AG09319 (cell line): ENCODE data around the gene KCNJ6.

ENCODE experiments used
- DNase-seq: peaks from one replicate; pipeline ENCODE4 v3.0.0-alpha.2; 2010; ENCODE audit warnings: low read depth; ENCODE audit errors: extremely low read depth
- TF ChIP-seq, protein P1 (sequence below): IDR thresholded peaks from 2 replicates; pipeline ENCODE4 v1.5.1; 2011; ENCODE audit warnings: low read depth, mild to moderate bottlenecking, inconsistent platforms, low read length, moderate library complexity

Gene KCNJ6

DNA sequence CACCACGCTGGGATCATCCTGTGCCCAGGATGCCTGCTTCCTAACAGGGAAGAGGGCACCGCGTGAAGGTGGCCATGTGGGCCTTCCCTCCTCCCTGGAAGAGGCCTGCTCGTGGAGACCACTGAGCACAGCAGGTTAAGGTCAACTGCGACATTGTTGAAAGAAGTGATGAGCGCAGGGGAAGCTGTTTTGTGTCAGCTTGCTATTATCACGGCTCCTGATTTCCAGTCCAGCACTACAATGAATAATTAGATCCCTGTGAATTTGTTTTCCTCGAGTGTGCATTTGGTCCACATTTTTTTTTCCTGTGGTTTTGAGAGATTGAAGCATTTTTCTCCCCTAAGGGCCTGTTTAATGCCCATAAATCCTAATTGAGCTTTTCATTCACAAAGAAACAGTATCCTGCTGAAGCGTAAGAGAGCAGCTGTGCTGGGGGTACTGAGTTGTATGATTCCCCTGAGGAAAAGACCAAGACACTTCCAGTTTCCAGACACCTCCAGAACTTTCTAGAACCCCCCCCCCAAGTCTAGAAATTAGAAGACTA is 204.9 kb downstream of the KCNJ6 start:
- no peak for DNase-seq

DNA sequence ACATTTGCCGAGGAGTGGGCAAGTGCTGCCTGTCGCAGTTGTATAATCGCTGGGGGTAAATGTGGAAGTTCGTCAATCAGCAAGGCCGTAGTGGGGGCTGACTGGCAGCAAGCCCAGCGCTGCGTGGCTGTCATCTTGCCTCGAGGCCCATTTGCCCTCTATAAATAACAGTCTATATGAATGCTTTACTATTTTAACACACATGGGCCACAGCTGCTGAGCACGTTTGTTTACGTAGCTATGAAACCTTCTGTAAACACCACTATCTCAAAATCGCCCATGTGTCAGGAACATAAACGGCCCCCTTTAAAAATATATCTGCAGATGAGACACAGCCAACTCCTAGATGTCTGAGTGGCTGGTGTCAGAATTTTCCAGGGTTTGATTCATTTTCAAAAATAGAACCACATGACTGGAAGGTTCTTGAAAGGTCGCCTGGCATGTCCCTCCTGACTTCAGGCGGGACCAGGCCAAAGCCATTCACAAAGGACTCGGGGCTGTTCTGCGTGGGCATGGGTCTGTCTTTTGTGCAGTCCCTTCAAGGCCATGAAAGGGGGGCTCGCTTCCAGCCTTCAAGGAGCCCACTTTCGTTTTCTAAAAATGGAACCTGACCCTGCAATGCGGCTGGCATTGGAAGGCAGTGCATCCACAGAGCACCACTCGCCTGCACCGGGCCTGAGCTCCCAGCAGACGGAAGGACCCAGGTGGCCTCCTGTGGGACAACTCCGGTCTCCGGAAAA is 205.5 kb downstream of the KCNJ6 start:
- no peak for DNase-seq
- TF ChIP-seq, protein P1, sequence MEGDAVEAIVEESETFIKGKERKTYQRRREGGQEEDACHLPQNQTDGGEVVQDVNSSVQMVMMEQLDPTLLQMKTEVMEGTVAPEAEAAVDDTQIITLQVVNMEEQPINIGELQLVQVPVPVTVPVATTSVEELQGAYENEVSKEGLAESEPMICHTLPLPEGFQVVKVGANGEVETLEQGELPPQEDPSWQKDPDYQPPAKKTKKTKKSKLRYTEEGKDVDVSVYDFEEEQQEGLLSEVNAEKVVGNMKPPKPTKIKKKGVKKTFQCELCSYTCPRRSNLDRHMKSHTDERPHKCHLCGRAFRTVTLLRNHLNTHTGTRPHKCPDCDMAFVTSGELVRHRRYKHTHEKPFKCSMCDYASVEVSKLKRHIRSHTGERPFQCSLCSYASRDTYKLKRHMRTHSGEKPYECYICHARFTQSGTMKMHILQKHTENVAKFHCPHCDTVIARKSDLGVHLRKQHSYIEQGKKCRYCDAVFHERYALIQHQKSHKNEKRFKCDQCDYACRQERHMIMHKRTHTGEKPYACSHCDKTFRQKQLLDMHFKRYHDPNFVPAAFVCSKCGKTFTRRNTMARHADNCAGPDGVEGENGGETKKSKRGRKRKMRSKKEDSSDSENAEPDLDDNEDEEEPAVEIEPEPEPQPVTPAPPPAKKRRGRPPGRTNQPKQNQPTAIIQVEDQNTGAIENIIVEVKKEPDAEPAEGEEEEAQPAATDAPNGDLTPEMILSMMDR = no peak

More for the DNA sequence above, 204.9 kb downstream of the KCNJ6 start:
- TF ChIP-seq, protein P1 = no peak

DNA sequence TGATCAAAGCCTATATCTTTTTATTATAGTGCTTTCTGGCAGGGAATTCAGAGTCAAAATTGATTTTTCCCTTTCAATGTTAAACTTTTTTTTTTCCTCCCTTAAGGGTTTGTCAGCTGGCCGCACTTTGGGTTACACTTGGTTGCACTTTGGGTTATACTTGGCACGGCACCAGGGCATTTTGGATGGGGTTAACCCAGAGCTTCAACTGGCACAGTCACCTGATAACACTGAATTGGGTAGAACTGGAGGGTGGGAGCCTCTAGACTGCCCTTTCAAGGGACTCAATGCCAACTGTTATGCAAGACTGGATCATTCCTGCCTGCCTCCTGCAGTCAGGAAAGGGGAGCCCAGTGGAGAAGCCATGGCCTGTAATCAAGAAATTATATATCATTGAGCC is 211.5 kb downstream of the KCNJ6 start:
- TF ChIP-seq, protein P1 = no peak
- no peak for DNase-seq

DNA sequence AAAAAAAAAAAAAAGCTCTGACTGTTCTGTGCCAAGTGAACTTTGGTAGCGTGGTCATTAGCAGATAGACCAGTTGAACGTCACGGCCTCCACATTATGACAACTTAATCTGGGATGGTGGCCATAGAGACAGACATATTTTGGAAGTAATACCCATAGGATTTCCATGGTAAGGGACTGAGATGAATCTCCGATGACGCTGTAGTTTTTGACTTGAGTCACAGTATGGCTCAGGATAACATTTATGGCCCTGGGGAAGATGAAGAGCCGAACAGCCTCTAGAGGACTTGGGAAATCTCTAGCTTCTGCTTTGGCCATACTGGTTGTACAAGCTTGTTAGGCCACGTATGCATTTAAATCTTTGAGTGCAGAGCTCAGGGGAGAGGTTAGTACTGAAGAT is 214.0 kb downstream of the KCNJ6 start:
- TF ChIP-seq, protein P1 = no peak
- no peak for DNase-seq

DNA sequence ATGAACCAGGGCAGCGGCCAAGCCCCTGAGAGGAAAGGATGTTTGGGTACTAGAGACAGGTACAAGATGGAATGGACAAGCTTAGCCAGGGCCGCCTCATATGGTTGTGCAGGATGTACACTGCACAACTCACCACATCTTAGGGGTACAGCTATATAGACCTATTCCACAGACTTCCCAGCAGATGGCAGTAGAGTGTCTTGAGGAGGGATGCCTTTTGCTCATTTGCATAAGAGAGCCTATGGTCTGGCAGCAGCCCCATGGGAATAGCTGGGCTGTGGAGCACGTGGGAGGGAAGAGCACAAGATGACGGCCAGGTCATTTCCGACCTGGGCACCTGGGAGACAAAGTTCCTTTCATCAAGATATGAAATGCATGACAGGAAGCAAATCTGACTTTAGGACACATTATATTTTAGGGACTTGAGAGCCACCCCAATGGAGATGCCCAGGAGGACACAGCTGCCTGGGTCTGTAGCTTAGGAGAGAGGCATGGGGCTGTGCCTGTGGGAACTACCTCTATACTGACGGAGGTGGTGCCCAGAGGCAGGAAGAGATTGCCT is 215.5 kb downstream of the KCNJ6 start:
- peak; percentile 36 for DNase-seq
- TF ChIP-seq, protein P1 = peak; percentile 73

DNA sequence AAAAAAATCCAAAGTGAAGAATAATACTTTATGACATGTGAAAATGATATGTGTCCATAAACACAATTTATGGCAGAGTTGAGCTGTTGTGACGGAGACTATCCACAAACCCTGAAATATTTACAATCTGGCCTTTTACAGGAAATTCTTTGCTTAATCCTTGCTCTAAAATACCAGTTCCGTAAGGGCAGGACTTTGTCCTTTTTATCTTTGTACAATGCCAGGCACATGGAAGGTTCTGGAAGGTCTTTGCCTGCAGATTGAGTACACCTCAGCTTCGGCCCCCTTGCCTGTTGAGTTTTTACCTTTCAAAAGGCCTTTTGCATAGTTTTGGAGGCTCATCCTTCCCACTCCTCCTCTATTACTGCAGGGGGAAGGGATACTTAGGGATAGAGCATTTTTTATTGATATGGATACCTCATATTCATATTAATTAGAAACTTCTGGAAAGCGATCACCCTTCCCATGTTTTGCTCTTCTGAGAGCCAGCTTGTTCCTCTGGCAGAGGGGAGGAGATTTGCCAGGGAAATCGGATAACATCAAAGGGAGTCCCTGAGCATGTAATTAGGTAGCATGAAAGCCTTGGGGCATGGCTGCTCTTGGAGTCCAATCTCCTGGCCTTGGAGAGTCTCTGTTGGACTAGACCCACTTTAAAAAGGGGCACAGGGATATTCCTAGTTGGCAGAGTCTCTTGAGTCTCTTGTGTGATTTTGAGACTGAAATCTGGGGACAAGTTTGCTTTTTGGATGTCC is 217.1 kb downstream of the KCNJ6 start:
- TF ChIP-seq, protein P1 = no peak
- DNase-seq = no peak

DNA sequence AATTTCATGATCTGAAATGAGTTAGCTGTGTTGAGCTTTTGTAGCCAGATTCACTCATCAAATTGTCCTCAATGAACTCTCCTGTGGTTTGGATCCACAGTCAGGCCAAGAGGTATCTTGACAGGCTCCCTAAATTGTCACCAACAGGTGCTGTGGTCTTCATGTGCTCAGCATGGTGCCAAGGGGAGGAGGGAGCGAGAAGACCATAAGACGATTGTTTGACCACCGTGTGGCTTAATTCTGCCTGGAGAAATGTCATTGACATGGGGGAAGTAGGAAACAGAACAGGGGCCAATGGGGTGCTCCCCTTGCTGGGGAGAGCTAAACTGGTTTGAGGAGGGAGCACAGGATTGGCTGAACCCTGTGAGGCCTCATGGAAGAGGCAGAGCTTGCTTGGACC is 219.3 kb downstream of the KCNJ6 start:
- TF ChIP-seq, protein P1 = no peak
- DNase-seq = no peak
